ENCODE measurements around the gene MAB21L4.

The MAB21L4 gene

GRCh38 chr2:240909216-240909974, 13.4 kb upstream of the MAB21L4 start:
- DNase-seq = no peak

- DNase-seq = no peak
Measured at GRCh38 chr2:240906911-240907590, 11.1 kb upstream of the MAB21L4 start.

- DNase-seq = no peak
Measured at GRCh38 chr2:240906141-240906910, 10.4 kb upstream of the MAB21L4 start, which contains the start of gene CROCC2. CROCC2 (plus strand) TSS chr2:240906336; CDS start chr2:240906514, 178 bp downstream.

DNA sequence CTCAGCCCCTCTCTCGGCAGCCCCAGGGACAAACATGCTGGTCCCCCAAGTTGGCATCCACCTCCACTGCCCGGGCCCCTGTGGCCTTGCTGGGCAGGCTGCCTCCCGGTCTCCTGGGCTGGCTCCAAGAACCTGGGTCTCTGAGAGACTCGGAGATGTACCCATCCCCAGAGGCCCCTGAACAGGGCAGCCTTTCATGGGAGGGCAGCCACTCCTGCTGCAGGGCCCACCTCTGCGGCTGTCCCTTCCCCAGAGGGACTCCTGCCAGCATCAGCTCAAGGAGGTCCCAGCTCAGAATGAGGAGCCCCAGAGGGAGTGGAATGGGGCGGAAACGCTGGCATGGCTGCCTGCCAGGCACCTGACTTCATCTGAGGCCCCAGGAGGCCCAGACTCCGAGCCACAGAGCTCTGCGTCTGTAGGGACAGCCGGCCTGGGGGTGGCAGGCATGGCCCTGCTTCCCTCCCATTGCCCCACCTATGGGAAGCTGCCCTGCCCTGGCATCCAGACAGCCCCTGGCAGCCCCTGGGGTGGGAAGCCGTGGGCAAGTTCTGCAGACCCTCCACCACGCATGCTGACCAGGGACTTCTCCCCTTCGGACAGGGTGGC, 9.3 kb upstream of the MAB21L4 start:
- DNase-seq = no peak

- no peak for DNase-seq
Measured at GRCh38 chr2:240904216-240905175, 8.5 kb upstream of the MAB21L4 start.

- no peak for DNase-seq
Measured at GRCh38 chr2:240903191-240904060, 7.5 kb upstream of the MAB21L4 start.

- no peak for DNase-seq
Measured at GRCh38 chr2:240902615-240903041, 6.7 kb upstream of the MAB21L4 start.

DNA sequence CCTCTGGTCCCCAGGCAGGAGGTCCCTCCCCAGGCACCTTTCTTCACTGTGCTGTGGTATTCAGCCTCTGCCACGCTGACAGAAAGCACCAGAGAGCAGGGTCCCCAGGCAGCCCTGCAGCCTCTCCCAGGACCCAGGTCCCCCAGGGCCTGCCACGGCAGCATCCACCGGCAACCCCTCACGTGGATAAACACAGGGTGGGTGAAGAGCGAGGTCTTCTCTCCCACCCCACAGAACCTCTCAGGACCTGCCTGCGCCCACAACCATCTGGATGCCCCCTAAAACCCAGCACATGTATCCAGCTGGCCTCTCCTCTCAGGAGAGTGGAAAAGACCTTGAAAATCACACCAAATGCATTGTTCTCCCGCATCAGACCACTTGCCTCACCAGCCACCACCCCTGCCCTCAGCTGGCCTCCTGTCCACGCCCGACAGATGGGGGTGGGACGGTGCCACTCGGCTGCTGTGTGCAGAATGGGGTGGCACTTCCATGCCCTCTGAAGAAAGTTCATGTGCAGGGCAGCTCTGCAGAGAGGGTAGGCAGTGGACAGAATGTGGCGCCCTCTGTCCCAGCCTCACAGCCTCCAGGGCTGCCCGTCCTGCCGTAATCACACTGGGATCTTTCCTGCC, 6.1 kb upstream of the MAB21L4 start:
- DNase-seq = no peak

DNA sequence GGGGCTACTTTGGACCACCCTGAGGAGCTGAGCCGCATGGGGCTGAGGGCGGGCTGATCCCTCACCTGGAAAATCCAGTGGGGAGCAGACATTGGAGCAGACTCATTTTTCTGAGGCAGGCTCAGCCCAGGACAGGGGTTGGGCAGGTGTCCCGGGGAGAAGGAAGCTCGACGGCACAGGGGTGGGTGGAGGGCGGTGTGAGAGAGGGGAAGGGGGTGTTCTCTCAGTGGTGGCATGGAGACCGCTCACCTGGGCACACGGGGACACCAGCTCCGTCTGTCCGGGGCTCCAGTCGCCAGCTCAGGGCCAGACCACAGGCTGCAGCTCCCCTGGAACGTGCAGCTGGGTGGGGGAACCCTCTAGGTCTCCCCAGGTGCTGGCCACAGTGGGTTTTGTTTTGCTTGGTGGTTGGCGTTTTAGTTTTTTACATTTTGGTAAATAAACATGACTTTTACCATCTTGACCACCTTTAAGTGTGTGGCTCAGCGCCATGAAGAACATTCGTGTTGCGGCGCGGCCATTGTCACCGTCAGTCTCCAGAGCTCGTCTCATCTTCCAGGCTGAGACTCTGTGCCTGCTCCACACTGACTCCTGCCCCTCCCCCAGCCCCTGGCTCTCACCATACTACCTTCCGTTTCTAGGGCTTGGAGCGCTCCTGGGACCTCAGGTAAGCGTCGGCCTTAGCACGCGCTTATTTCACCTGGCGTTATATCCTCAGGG, 4.3 kb upstream of the MAB21L4 start:
- DNase-seq = no peak

DNA sequence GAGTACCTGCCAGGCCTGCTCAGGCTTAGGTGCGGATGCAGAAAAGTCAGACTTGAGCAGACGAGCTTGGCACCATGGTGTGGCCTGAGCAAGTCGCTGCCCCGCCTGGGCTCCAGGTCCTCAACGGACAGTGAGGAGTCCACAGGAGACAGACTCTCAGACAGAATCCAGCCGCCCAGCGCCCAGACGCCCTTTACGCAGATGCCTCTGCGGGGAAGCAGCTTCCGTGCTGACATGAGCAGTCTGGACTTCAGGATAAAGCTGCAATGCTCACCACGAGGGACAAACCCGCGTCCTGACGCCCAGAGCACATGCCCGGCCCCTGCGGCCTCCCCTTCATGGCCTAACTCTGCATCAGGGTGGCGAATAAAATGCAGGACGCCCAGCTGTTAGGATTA, 3.5 kb upstream of the MAB21L4 start:
- DNase-seq = no peak

DNA sequence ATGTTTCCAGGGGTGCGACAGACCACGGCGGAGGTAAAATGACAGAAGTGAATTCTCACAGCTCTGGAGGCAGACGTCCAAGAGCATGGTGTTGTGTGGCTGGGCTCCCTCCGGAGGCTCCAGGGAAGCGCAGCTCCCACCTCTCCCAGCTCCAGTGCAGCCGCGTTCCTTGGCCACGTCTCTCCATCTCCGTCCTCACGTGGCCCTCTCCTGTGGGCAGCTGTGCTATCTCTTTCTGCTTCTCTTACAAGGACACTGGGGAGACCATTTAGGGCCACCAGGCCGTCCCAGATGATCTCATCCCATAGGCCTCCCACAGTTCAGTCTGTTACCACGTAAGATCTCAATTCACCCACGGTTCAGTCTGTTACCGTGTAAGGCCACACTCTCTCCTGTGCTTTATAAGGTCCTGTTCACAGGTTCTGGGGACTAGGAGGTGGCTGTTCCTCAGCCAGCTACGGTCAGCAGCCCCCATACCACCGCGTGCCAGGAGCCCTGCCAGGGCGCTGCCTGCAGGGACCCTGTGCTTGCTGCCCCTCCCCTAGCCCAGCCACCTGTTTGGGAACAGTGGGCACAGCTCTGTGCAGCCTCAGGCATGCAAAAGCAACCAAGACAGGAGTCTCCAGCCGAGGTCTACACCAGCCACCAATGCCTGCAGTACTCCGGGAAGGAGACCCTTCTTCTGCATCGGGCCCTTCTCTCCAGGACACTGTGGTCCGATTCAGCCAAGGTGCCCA, 2.9 kb upstream of the MAB21L4 start:
- no peak for DNase-seq

DNA sequence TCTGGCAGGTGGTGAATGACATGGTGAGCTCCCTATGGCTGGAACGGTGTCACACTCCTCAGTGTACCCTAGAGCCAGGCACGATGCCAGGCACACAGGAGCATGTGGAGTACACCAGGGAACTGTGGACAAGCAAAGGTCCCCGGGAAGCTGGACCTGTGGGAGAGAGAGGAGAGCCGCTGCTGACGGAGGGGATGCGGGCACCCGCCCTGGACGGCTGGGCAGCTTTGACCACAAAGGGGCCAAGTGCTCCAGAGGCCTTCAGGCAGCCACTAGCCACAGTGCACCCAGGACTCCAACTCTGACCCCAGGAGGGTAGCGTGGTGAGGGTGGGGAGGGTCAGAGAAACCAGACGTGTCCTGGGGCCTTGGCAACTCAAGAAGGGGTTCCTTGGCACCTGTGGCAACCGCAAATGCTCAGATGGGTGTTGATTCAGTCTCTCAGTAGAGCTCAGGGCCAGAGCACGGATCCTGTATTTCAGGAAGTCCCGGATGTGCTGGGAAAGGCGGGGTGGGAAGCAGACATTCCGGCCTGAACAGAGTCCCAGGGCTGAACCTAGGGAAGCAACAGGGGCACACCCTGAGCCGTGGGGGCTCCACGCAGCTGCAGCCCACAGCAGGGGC, 2.3 kb upstream of the MAB21L4 start:
- no peak for DNase-seq

DNA sequence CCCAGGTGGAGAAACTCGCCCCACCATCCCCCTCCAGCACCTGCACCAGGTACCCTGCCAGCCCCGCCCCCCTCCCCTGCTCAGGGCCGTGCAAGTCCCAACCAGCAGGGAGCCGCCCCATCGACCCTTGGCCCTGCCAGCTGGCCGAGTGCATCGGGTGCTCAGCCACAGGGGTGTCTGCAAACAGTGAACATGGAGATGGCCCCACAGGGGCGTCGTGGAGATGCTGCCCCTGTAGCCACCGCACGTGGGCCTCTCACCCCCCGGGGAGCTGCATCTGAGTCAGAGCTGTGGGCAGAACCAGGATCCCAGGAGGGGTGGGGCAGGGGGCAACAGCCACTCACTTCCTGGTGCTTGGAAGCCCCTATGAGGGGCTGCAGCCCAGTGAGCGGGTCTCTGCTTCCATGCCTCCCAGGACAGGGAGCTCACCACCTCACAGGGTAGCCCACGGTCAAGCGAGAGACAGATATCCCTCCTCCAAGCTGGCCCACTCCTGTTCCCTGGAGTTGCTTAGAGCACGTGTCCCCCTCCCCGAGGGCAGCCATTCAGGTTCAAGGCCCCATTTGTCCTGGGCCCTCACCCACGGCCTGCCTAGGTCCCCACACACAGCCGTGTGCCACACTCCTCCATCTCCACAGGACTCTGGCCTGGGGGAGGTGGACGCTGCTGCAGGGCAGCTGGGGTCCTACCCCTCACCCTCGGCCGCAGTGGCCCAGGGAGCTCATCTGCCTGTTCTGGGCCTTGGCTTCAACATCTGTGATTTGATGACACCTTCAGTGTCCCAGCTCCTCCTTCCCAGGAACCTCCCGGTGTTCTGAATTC, 1.1 kb upstream of the MAB21L4 start:
- no peak for DNase-seq

GRCh38 chr2:240896394-240896793, 438 bp upstream of the MAB21L4 start:
- DNase-seq = no peak

DNA sequence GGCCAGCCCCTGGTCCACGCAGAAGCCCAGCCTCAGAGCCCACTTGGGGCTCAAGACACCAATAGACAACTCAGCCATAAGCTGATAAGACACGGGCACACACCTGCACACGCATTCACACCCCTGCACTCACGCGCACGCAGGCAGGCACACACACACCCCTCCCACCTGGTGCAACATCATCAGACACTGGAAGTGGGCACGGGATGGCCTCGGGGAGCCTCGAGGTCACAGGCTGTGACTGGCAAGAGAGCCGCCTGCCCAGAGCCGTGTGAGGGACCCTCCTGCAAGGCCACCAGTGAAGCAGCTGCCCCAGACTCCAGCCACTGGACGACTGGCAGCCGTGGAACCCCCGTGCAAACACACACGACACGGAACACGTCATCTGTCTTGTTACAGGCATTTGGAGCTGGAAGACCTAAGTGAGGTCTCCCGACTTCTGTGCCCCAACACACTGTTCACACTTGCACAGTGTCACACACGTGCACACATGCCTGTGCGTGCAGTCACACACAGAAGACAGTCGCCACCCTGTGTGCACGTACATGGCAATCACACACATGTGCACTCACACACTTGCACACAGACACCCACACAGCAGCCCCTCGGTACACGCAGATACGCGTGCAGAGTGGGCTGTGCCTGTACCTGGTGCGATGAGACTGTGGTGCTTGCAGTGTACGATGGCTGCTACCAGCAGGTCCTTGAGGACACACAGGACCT, 959 bp downstream of the MAB21L4 start:
- no peak for DNase-seq

DNA sequence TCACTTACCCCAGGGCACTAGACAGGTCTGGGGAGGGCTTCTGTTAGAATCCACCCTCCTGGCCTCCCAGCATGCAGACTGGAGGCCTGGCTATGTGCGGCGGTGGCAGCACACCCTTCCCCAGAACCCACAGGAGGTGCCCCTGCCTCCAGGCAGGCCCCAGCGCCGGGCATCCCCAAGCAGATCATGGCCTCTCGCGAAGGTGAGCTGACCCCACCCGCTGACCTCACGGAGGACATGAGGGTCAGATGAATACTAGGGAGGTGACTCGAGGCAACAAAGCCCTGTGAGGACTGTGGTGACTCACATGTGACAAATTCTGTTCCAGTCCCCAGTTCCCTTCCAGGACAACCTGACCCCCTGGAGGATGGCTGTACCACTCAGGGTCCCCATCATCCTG, 1.9 kb downstream of the MAB21L4 start:
- no peak for DNase-seq

DNA sequence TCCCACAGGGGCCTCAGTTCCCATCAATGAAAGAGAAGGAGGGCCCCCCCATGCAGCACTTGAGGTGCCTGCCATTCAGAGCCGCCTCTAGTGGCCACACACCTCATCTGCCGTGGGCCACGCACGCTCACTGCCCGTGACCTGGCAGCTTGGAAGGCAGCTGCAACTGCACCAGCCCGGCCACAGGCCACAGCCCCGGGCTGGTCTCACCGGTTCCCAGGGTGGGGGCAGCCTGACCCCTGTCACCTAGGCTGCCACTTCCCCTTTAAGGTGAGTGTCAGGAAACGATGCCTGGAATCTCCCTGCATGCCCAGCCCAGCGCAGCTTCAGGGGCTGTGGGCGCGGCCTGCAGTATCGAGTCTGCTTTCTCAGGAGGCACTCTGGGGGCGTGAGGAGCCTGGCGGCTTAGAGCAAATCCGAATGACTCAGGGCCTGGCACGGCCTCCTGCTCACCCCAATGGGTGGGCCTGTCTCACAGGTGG, 2.6 kb downstream of the MAB21L4 start:
- DNase-seq = no peak

Measured in MV-4-11 (cell line).